K562 (cell line): Measurements from ENCODE around the gene IRGQ. TPM values are rescaled to one million over a fixed set of nuclear protein-coding genes. Genes with fewer than 3 reads are reported as not detected.

Experiments used
- ARID2 ChIP-seq: fragments of 450-650 bp; IDR thresholded peaks from 2 replicates; pipeline ENCODE4 v1.6.1; 2017; ENCODE audit warnings: antibody characterized with exemption, mild to moderate bottlenecking
- CLOCK ChIP-seq: fragments of 250-450 bp; sonication (Bioruptor Pico); IDR thresholded peaks from 2 replicates; pipeline ENCODE4 v1.4.0; 2020; ENCODE audit warnings: mild to moderate bottlenecking, moderate library complexity, borderline replicate concordance
- HLTF ChIP-seq: fragments of 450-650 bp; IDR thresholded peaks from 2 replicates; pipeline ENCODE4 v1.6.1; 2016
- MTA1 ChIP-seq: fragments of 450-650 bp; IDR thresholded peaks from 2 replicates; pipeline ENCODE4 v1.6.1; 2017; ENCODE audit warnings: borderline replicate concordance
- NFE2 ChIP-seq: IDR thresholded peaks from 2 replicates; pipeline ENCODE4 v1.6.1; 2014; ENCODE audit warnings: antibody characterized with exemption, low read depth
- NR4A1 ChIP-seq, 2 experiments: fragments of 250-450 bp in 1 of 2; fragments of 450-650 bp in 1 of 2; sonication (Bioruptor Pico) in 1 of 2; IDR thresholded peaks; 2 replicates each; pipeline versions ENCODE4 v1.4.0 to v1.6.1; 2016 to 2020; ENCODE audit warnings: mild to moderate bottlenecking in 2 of 2, missing compliant biosample characterization in 1 of 2, missing genetic modification characterization in 1 of 2, moderate library complexity in 1 of 2
- PHB2 ChIP-seq: fragments of 450-650 bp; IDR thresholded peaks from 2 replicates; pipeline ENCODE4 v1.6.1; 2017; ENCODE audit warnings: low read depth
- POLR3A ChIP-seq: IDR thresholded peaks from 2 replicates; pipeline ENCODE4 v1.6.1; 2011; ENCODE audit warnings: borderline replicate concordance, mild to moderate bottlenecking, moderate library complexity; ENCODE audit not compliant: insufficient read length, insufficient read depth; ENCODE audit errors: extremely low read depth
- RAD21 ChIP-seq, 2 experiments: fragments of 250-450 bp in 1 of 2; fragments of 450-650 bp in 1 of 2; sonication (Bioruptor Pico) in 1 of 2; formaldehyde crosslinking in 1 of 2; IDR thresholded peaks in 1 of 2; conservative IDR thresholded peaks in 1 of 2; 2 replicates each; pipeline versions ENCODE4 v1.4.0 to v1.8.0; 2020 to 2022; ENCODE audit warnings: mild to moderate bottlenecking in 2 of 2, moderate library complexity in 1 of 2
- SOX6 ChIP-seq: fragments of 450-650 bp; IDR thresholded peaks from 2 replicates; pipeline ENCODE4 v1.6.1; 2014; ENCODE audit warnings: mild to moderate bottlenecking
- THRB ChIP-seq: fragments of 450-650 bp; formaldehyde crosslinking; conservative IDR thresholded peaks from 2 replicates; pipeline ENCODE4 v1.4.0; 2022; ENCODE audit warnings: mild to moderate bottlenecking, missing genetic modification characterization
- ZBTB5 ChIP-seq: fragments of 450-650 bp; IDR thresholded peaks from 2 replicates; pipeline ENCODE4 v1.6.1; 2017; ENCODE audit warnings: antibody characterized with exemption
- ZNF134 ChIP-seq: fragments of 250-450 bp; sonication (Bioruptor Pico); conservative IDR thresholded peaks from 2 replicates; pipeline ENCODE4 v1.4.0; 2020
- ZNF143 ChIP-seq: sonication (generic); formaldehyde crosslinking; IDR thresholded peaks from 2 replicates; pipeline ENCODE4 v1.9.0; 2022; ENCODE audit warnings: mild to moderate bottlenecking, missing genetic modification reagents
- ZNF224 ChIP-seq: sonication (generic); formaldehyde crosslinking; IDR thresholded peaks from 2 replicates; pipeline ENCODE4 v1.8.0; 2022; ENCODE audit warnings: mild to moderate bottlenecking, missing genetic modification reagents
- ZNF444 ChIP-seq: fragments of 250-450 bp; sonication (Bioruptor Pico); IDR thresholded peaks from 2 replicates; pipeline ENCODE4 v1.4.0; 2020; ENCODE audit warnings: mild to moderate bottlenecking, moderate library complexity
- polyA plus RNA-seq, 8 experiments: library from polyadenylated mRNA; depleted of rRNA in 4 of 8; stranded (reverse) in 5 of 8; unstranded in 3 of 8; fragments of >200 nt; fragmentation: Nextera tagmentation in 2 of 8; fragmentation: Illumina TruSeq in 1 of 8; extraction: Ambion mirVana in 2 of 8; extraction: Trizol in 1 of 8; gene quantifications; 2 replicates each; pipeline versions ENCODE4 v1.2.1 to v1.2.3, GENCODE V29; 2011 to 2014; ENCODE audit warnings: inconsistent platforms in 1 of 8, missing spikeins in 1 of 8
- total RNA-seq, 7 experiments: library from RNA; depleted of rRNA in 6 of 7; stranded (reverse); fragments of >200 nt in 6 of 7; fragmentation: Illumina TruSeq in 2 of 7; extraction: Trizol in 2 of 7; gene quantifications; 2 replicates each; pipeline versions ENCODE4 v1.2.1 to v1.2.3, GENCODE V29; 2011 to 2021; ENCODE audit warnings: low replicate concordance in 1 of 7

IRGQ gene
- total and polyA plus RNA-seq, 9 of the 15 experiments (the other 6 are each of a cell fraction or from before 2014, with no cell fraction given): 3.5 to 19.2 (median 7.9) TPM

GRCh38 chr19:43595999-43596841 lies at the start of gene IRGQ, which contains the start of gene ZNF576 (continued):
- 0 out of 2 replicates have a peak, but pooled peaks have one; percentile 34 for TF ChIP-seq ZNF134 (CRISPR knock-in tag)
- TF ChIP-seq CLOCK: no peak
- TF ChIP-seq ZNF143 (CRISPR knock-in tag): 0 out of 2 replicates have a peak, but pooled peaks have one; percentile 25
- peak; percentile 98 for TF ChIP-seq NFE2
- TF ChIP-seq ZBTB5: no peak
- TF ChIP-seq POLR3A: no peak
- peak in 1 of 2 experiments; percentile 28; a peak in 3 of 4 replicates for TF ChIP-seq RAD21 (CRISPR knock-in tag; conservative IDR thresholded peaks at IDR 0.05 in 1 of 2, IDR thresholded peaks at IDR 0.05 in 1 of 2)
- no peak for TF ChIP-seq ARID2
- TF ChIP-seq ZNF444 (CRISPR knock-in tag): no peak
- peak; percentile 80; the same call in 1 of the 2 replicates for TF ChIP-seq NR4A1 (CRISPR knock-in tag; IDR thresholded peaks at IDR 0.05)
- TF ChIP-seq NR4A1 (tag; IDR thresholded peaks at IDR 0.05): no peak
- peak; percentile 99 for TF ChIP-seq MTA1
- TF ChIP-seq HLTF: peak; percentile 77; the same call in 1 of the 2 replicates
- TF ChIP-seq ZNF224 (CRISPR knock-in tag): no peak
- TF ChIP-seq SOX6: peak; percentile 35; the same call in 1 of the 2 replicates
- peak; percentile 76; the same call in 1 of the 2 replicates for TF ChIP-seq THRB
- no peak for TF ChIP-seq PHB2
